Right lobe of liver (tissue), 6 donors: ENCODE data around the gene NAV2. TPM values are rescaled to one million over a fixed set of nuclear protein-coding genes. Genes with fewer than 3 reads are reported as not detected.

ENCODE experiments used
- ATAC-seq, 4 donors: fragments of 200-7000 bp; cut with Tn5 transposase; one replicate each; pipeline ENCODE4 v1.9.1; 2020; ENCODE audit warnings: mild to moderate bottlenecking in 4 of 4, moderate library complexity in 4 of 4
- DNase-seq, 3 donors: peaks; one replicate each; pipeline ENCODE4 v3.0.0-alpha.2; 2020
- H3K27ac ChIP-seq, 3 donors: fragments of 200-600 bp; one replicate each; pipeline ENCODE4 v1.8.0; 2022
- H3K27me3 ChIP-seq, 2 donors: fragments of 200-600 bp; one replicate each; pipeline ENCODE4 v1.8.0; 2022
- H3K36me3 ChIP-seq, 4 donors: fragments of 200-600 bp; sonication (generic) in 1 of 4; one replicate each; pipeline versions ENCODE4 v1.5.1 to v1.8.0; 2017 to 2022; ENCODE audit warnings: control low read depth in 1 of 4
- H3K4me1 ChIP-seq, 4 donors: fragments of 200-600 bp; sonication (generic) in 1 of 4; one replicate each; pipeline versions ENCODE4 v1.5.1 to v1.8.0; 2017 to 2022; ENCODE audit warnings: control low read depth in 1 of 4
- H3K4me3 ChIP-seq, 3 donors: fragments of 200-600 bp; one replicate each; pipeline ENCODE4 v1.8.0; 2022
- H3K9me3 ChIP-seq, 4 donors: fragments of 200-600 bp; sonication (generic) in 1 of 4; one replicate each; pipeline versions ENCODE4 v1.5.1 to v1.8.0; 2017 to 2022; ENCODE audit warnings: control low read depth in 1 of 4
- CTCF ChIP-seq, 4 donors: fragments of 200-600 bp in 3 of 4; fragments of 450-650 bp in 1 of 4; IDR thresholded peaks; one replicate each; pipeline versions ENCODE4 v1.5.1 to v1.8.0; 2016 to 2022; ENCODE audit warnings: antibody characterized with exemption in 4 of 4, mild to moderate bottlenecking in 2 of 4
- POLR2A ChIP-seq: fragments of 450-650 bp; IDR thresholded peaks from one replicate; pipeline ENCODE4 v1.6.1; 2017; ENCODE audit warnings: antibody characterized with exemption, mild to moderate bottlenecking
- WGBS: methylation state at CpG from one replicate; pipeline ENCODE4 v1.1.6; 2018; ENCODE audit warnings: low coverage, low lambda C conversion rate; ENCODE audit not compliant: insufficient coverage; ENCODE audit errors: missing lambda C conversion rate; 5-methylcytosine and 5-hydroxymethylcytosine counted together
- intact Hi-C, 2 donors: fragments of 100-400 bp; cut with DNase I; formaldehyde crosslinking; loops; one replicate each; pipeline versions ENCODE4 v1.11.2 to v1.14.1; 2022
- total RNA-seq, 6 experiments: library from RNA; depleted of rRNA in 2 of 6; stranded (reverse); fragments of >200 nt in 2 of 6; fragmentation: NEBNext Ultra II Directional in 3 of 6; extraction: Animal tissue kit (Norgen Biotek cat#: 25700) in 3 of 6; gene quantifications; one replicate each; pipeline versions ENCODE4 v1.1.0 to v1.2.4, GENCODE V29; 2016 to 2023
- donor health status: DM: no; HTN: yes; CAD: no.
- donor health status: DM: no; HTN: no; CAD: no.
- donor health status: DM: no; HTN: no; CAD: no.
- donor health status: DM: no; HTN: yes; CAD: no.
- donor health status: DM: no; HTN: yes; CAD: no.

Gene NAV2
- total RNA-seq, 6 experiments from 2014 or later, result 15.5 to 69.2 (median 37.1) TPM

GRCh38 chr11:19679952-19680828 lies 32.4 kb upstream of the NAV2 start:
- Histone ChIP-seq H3K27me3 (no peaks in the 10 kb centered on the region), H3K9me3 (no peaks in the 10 kb centered on the region), H3K27ac (peak overlapping the region in 1 of 3 donors; percentile 39), H3K36me3 (no peaks in the 10 kb centered on the region), H3K4me3 (no peak overlapping the region), H3K4me1 (peaks cover 2 to 21% (median 9%) of the 10 kb centered on the region in 4 donors)
- peak; percentile 51 to 83 (median 61) for DNase-seq
- ATAC-seq, result peak; percentile 37 to 76 (median 58)
- intact Hi-C loops, result no loop called here
- 59% methylated on average over 10 of the region's 12 CpGs for WGBS
- TF ChIP-seq CTCF (IDR thresholded peaks at IDR 0.05) (no peak), POLR2A (no peak)

- Histone ChIP-seq H3K27ac (no peak overlapping the region), H3K36me3 (no peaks in the 10 kb centered on the region), H3K9me3 (no peaks in the 10 kb centered on the region), H3K4me1 (peaks cover 2 to 21% (median 9%) of the 10 kb centered on the region in 4 donors), H3K27me3 (no peaks in the 10 kb centered on the region), H3K4me3 (no peak overlapping the region)
- DNase-seq (no peak), ATAC-seq (peak in 1 of 4 donors; percentile 35)
- WGBS, result 53% methylated on average over 4 of the region's 4 CpGs
- no peak for TF ChIP-seq POLR2A
- TF ChIP-seq CTCF (IDR thresholded peaks at IDR 0.05), result no peak
- intact Hi-C loops, result no loop called here
These were observed 31.7 kb upstream of the NAV2 start for GRCh38 chr11:19680829-19681368.

GRCh38 chr11:19683141-19683805 lies 29.4 kb upstream of the NAV2 start:
- 35% methylated on average over 4 of the region's 5 CpGs for WGBS
- TF ChIP-seq POLR2A, result no peak
- no peak for TF ChIP-seq CTCF (IDR thresholded peaks at IDR 0.05)
- ATAC-seq, result peak; percentile 41 to 54 (median 50)

GRCh38 chr11:19683862-19684491 lies 28.7 kb upstream of the NAV2 start:
- ATAC-seq, result peak; percentile 80 to 92 (median 86)

More at GRCh38 chr11:19683141-19683805, 29.4 kb upstream of the NAV2 start:
- H3K27ac ChIP-seq, result peak overlapping the region; percentile 8 to 29 (median 17)
- peaks cover 2 to 21% (median 9%) of the 10 kb centered on the region in 4 donors for H3K4me1 ChIP-seq
- DNase-seq, result peak in 1 of 3 donors; percentile 74
- no peaks in the 10 kb centered on the region for H3K27me3 ChIP-seq
- H3K4me3 ChIP-seq, result no peak overlapping the region
- no peaks in the 10 kb centered on the region for H3K36me3 ChIP-seq
- no peaks in the 10 kb centered on the region for H3K9me3 ChIP-seq
- intact Hi-C loops, result no loop called here

More at GRCh38 chr11:19683862-19684491, 28.7 kb upstream of the NAV2 start:
- DNase-seq, result peak in 1 of 3 donors; percentile 75
- Histone ChIP-seq H3K36me3 (no peaks in the 10 kb centered on the region), H3K4me1 (peaks cover 2 to 21% (median 9%) of the 10 kb centered on the region in 4 donors), H3K27me3 (no peaks in the 10 kb centered on the region), H3K4me3 (no peak overlapping the region), H3K27ac (peak overlapping the region; percentile 8 to 29 (median 17)), H3K9me3 (no peaks in the 10 kb centered on the region)
- WGBS, result 76% methylated on average over 2 of the region's 2 CpGs
- no peak for TF ChIP-seq POLR2A
- peak in 3 of 4 donors; percentile 12 to 37 (median 17) for TF ChIP-seq CTCF (IDR thresholded peaks at IDR 0.05)
- intact Hi-C loops, result no loop called here
